GM12872 (cell line): ENCODE data around the gene DGKI.

Source experiments
- TF ChIP-seq, protein P1 (sequence below): IDR thresholded peaks from 3 replicates; pipeline ENCODE4 v1.5.1; 2011; ENCODE audit warnings: low read depth, mild to moderate bottlenecking, low read length, moderate library complexity; ENCODE audit not compliant: insufficient read depth

Gene DGKI

DNA sequence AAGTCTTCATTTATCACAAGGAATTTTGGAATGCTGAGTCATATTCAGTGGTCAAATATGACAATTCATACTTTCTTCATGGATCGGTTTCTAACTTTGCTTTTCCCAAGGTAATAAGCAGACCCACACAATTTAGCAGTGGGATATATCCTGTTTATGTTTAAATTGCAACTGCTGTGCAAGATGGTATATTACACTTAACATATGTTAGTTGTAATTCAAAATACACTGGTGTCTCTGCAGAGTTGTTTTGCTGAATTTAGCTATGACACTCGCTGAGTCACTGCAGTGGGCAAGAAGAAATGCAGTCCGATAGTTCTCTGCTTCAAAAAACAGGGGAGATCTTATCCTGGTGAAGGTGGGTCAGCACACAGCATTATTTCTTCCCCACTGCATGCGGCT is 308.4 kb downstream of the DGKI start:
- TF ChIP-seq, protein P1, sequence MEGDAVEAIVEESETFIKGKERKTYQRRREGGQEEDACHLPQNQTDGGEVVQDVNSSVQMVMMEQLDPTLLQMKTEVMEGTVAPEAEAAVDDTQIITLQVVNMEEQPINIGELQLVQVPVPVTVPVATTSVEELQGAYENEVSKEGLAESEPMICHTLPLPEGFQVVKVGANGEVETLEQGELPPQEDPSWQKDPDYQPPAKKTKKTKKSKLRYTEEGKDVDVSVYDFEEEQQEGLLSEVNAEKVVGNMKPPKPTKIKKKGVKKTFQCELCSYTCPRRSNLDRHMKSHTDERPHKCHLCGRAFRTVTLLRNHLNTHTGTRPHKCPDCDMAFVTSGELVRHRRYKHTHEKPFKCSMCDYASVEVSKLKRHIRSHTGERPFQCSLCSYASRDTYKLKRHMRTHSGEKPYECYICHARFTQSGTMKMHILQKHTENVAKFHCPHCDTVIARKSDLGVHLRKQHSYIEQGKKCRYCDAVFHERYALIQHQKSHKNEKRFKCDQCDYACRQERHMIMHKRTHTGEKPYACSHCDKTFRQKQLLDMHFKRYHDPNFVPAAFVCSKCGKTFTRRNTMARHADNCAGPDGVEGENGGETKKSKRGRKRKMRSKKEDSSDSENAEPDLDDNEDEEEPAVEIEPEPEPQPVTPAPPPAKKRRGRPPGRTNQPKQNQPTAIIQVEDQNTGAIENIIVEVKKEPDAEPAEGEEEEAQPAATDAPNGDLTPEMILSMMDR = no peak

DNA sequence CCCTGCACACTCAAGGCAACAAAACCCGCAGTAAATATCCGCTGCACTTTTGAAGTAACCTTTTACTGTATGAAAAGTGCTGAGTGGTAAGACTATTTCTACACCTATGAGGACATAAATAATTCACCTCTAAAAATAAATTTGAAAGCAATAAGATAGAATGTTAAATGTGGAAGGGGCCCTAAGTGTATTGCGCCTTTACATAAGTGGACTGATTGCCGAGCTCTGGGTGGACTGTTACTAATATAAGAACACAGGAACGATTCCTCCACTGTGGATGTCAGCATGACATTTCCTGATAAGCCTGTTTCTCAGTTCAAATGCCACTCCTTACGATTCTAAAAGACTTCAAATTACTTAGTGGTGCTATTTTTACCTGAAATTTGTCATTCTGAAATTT is 311.2 kb downstream of the DGKI start:
- TF ChIP-seq, protein P1 = no peak

DNA sequence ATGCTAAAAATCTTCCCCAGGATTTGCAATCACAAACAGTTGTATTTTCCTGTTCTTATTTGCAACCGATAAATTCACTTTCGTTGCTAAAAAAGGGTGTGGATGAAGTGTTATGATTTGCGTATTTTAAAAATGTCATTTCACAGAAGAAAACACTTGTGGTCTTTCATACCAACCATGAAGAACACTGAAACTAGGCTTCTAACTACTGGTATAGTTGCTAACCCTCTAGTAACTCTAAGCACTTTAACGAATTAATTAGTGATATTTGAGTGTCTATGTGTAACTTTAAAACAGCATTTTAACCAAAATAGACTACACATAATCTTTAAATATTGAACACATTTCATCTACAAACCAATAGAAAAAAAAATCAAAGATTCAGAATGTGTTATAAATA is 315.1 kb downstream of the DGKI start:
- TF ChIP-seq, protein P1 = no peak

DNA sequence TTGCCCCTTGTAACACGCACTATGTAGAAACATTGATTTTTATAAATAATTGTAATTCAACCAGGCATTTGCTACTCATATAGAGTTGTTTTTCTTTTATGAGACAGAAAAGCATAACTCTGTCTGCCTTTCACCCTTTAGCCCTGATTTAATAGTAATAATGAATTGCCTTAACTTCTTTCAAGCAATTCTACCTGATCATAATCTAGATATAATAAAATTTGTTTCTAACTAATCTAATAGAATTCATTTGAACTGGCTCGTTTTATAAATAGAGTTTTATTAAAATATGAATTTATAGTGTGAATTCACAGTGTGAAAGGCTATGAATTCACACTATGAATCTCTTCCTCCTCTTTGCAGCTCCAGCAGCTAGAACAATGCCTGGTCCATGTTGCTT is 319.1 kb downstream of the DGKI start:
- TF ChIP-seq, protein P1 = no peak

DNA sequence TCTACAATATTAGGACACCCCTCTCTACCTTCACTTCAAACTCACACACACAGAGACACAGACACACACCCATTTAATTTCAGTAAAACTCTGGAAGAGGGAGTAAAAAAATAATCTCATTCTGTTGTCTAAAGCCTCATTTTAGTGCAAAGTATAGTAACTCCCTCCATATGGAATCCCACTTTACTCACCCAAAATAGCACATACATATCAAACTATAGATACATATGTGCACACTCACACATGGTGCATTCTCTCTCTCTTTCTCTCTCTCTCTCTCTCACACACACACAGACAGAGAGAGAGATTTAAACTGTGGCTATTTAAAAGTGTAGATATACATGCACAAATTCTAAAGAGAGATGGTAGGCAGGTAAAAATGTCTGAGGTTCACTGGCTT is 323.6 kb downstream of the DGKI start:
- TF ChIP-seq, protein P1 = no peak

DNA sequence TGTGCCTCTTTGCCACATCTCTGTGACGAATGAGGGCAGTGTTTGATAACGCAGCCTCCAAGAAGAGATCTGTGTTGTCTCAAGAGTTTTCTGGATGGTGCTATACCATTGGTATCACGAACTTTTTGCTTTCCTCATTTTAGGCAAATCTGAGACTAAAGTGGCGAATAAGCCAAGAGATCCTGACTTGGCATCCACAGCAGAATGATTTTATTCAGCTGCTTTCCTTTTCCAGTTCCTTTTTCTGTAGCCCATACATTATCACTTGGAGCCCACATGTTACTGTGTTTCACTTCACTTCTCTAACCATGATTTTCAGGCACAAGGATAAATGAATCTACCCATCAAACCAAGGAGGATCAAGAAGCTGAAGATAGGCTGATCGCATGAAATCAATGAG is 325.3 kb downstream of the DGKI start:
- TF ChIP-seq, protein P1 = no peak

DNA sequence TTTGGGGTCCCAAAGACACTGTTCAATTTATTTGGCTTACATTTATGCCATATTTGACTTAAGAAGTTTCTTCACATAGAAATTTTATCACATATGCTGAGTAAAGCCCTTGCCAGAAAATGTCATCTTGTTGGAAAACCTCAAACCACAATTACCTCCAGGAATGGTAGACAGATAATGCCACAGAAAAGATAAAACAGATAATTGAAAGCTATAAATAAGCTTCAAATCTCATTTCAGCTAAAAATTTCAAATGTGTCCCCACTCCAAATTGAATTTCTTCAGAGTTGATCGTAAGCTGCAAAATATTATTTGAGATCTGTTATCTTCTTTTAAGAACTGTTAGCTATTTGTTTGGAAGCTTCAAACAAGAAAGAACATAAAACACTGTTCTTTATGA is 326.8 kb downstream of the DGKI start:
- TF ChIP-seq, protein P1 = no peak
